Muscle layer of colon (tissue), 2 donors: ENCODE results near the gene SPRED3.
"Not testable (repeated sequence)": the region's sequence is repeated elsewhere in the genome, so short reads cannot be mapped to it uniquely, and the experiment has no call there.

Experiments used
- H3K27ac ChIP-seq: one replicate; pipeline ENCODE4 v1.7.0; 2013; ENCODE audit warnings: low read depth, mild to moderate bottlenecking, low read length, moderate library complexity
- H3K27me3 ChIP-seq, 2 donors: one replicate each; pipeline ENCODE4 v1.7.0; 2013; ENCODE audit warnings: low read length in 2 of 2, mild to moderate bottlenecking in 2 of 2; ENCODE audit not compliant: insufficient read depth in 2 of 2, control insufficient read depth in 1 of 2
- H3K36me3 ChIP-seq: one replicate; pipeline ENCODE4 v1.7.0; 2013; ENCODE audit warnings: mild to moderate bottlenecking, low read length; ENCODE audit not compliant: insufficient read depth
- H3K4me1 ChIP-seq: one replicate; pipeline ENCODE4 v1.7.0; 2013; ENCODE audit warnings: mild to moderate bottlenecking, low read length; ENCODE audit not compliant: insufficient read depth
- H3K4me3 ChIP-seq, 2 donors: one replicate each; pipeline ENCODE4 v1.7.0; 2013; ENCODE audit warnings: low read length in 2 of 2, low read depth in 1 of 2, mild to moderate bottlenecking in 1 of 2, moderate library complexity in 1 of 2
- H3K9ac ChIP-seq: one replicate; pipeline ENCODE4 v1.7.0; 2013; ENCODE audit warnings: low read length
- H3K9me3 ChIP-seq: one replicate; pipeline ENCODE4 v1.7.0; 2013; ENCODE audit warnings: mild to moderate bottlenecking, low read length
- donor health status: abdominal sarcoma.
- donor health status: Adenocarcinoma of cecum.

SPRED3 gene, protein sequence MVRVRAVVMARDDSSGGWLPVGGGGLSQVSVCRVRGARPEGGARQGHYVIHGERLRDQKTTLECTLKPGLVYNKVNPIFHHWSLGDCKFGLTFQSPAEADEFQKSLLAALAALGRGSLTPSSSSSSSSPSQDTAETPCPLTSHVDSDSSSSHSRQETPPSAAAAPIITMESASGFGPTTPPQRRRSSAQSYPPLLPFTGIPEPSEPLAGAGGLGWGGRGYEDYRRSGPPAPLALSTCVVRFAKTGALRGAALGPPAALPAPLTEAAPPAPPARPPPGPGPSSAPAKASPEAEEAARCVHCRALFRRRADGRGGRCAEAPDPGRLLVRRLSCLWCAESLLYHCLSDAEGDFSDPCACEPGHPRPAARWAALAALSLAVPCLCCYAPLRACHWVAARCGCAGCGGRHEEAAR

DNA sequence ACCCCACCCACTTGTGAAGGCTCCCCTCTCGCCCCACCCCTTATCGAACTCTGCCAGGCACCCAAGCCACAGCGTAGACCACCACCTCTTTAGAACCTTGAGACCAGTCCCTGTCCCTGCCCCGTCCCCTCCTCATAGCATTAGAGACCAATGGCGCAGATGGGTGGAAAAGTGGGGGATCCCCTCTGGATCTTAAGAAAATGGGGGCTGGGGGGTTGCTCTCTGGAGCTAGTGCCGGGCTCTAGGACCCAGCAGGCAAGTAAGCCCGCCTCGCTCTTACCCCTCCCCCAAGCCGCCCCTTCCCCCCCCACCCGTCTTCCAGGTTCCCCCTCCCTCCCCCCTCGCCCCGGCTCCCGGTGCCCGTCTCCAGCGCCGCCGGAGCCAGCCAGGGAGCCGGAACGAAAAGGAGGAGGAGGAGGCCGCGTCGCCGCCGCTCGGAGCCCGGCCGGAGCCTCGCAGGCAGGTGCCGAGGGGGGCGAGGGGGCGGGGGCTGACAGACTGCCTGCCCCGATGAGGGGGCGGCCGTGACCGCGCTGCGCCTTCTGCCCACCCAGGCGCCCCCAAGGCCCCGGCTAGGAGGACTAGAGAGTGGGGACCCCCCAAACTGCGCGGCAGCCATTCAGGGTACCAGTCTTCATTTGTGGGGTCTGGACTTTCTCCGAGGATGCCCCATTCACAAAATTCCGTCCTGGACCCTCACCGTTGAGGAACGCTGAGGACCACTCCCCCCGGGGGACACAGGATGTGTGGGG lies at the start of gene SPRED3:
SPRED3 (plus strand) TSS at position 349 of the 752 bp plus-strand sequence. CDS start 1,606 bp downstream, outside the sequence.
- Histone ChIP-seq H3K9me3 (no peaks in the 10 kb centered on the region), H3K36me3 (peaks cover 18% of the 10 kb centered on the region), H3K27me3 (peaks cover 22 to 53% of the 10 kb centered on the region in 2 donors), H3K4me3 (peak within 1 kb of the TSS; percentile 6 to 66), H3K9ac (no peak within 1 kb of the TSS), H3K4me1 (peaks cover 15% of the 10 kb centered on the region), H3K27ac (no peak within 1 kb of the TSS)

DNA sequence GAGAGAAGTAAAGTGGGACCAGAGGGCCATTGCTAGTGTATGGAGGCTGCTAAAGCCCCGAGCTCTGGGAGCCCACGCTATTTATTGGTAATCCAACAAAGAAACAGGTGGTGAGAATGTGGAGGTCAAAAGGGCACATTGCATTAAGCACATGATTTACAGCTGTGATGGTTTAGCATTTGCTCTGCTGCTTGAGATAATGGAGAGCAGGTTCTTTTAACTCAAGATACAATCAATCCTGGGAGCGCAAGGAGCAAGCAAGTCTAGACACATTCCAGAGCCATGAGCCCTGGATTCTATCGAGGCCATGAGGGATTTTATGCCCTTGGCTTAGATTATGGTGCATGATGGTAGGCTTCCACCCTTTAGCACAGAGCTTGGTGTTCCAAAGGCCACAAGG lies 49.5 kb upstream of the SPRED3 start:
- H3K27me3 ChIP-seq, H3K9me3 ChIP-seq, H3K36me3 ChIP-seq, H3K4me1 ChIP-seq, H3K27ac ChIP-seq, H3K4me3 ChIP-seq, H3K9ac ChIP-seq: not testable (repeated sequence)

DNA sequence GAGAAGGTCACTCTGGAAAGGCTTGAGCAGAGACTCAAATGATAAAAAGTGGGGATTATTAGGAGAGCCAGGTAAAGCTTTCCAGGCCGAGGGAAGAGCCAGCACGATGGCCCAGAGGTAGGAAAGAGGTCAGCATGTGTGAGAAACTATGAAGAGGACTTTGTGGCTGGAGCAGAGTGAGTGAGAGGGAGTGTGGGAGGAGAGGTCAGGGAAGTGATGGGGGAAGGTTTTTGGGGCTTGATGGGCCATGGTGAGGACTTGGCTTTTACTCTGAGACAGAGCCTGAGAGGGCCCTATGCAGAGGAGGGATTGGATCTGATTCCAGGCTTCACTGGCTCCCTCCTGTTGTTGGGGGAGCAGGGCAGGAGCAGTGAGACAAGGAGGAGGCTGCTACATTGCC lies 47.6 kb upstream of the SPRED3 start:
- no peak overlapping the region for H3K4me3 ChIP-seq
- no peaks in the 10 kb centered on the region for H3K9me3 ChIP-seq
- peaks cover 8% of the 10 kb centered on the region for H3K36me3 ChIP-seq
- H3K9ac ChIP-seq, result no peak overlapping the region
- H3K27me3 ChIP-seq, result no peaks in the 10 kb centered on the region
- peaks cover 4% of the 10 kb centered on the region for H3K4me1 ChIP-seq
- H3K27ac ChIP-seq, result no peak overlapping the region

DNA sequence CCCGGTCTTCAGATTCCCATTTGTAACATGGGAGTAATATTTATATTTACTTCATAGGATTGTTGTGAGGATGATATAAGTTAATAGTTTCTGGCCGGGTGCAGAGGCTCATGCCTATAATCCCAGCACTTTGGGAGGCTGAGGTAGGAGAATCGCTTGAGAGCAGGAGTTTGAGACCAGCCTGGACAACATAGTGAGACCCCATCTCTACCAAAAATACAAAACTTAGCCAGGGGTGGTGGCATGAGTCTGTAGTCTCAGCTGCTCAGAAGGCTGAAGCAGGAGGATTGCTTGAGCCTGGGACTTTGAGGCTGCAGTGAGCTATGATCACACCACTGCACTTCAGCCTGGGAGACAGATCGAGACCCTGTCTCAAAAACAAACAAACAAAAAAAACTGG lies 41.7 kb upstream of the SPRED3 start:
- H3K9ac ChIP-seq, result no peak overlapping the region
- no peaks in the 10 kb centered on the region for H3K9me3 ChIP-seq
- peaks cover 0 to 1% of the 10 kb centered on the region in 2 donors for H3K27me3 ChIP-seq
- H3K36me3 ChIP-seq, result no peaks in the 10 kb centered on the region
- H3K4me1 ChIP-seq, result no peaks in the 10 kb centered on the region
- no peak overlapping the region for H3K4me3 ChIP-seq
- H3K27ac ChIP-seq, result no peak overlapping the region

DNA sequence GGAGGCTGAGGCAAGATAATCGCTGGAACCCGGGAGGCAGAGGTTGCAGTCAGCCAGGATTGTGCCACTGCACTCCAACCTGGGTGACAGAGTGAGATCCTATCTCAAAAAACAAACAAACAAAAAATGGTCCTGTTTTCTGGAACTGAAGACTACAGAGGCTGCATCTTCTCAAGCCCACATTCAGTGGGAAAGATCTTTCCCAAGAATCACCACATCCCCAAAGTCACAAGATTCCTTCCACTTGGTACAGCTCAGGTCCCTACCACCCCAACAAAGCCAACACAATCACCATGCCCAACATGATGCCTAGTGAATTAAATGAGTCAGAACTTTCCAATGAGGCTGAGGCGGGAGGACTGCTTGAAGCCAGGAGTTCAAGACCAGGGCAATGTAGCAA lies 37.6 kb upstream of the SPRED3 start:
- Histone ChIP-seq H3K4me3 (no peak overlapping the region), H3K9ac (no peak overlapping the region), H3K36me3 (no peaks in the 10 kb centered on the region), H3K4me1 (no peaks in the 10 kb centered on the region), H3K27ac (no peak overlapping the region), H3K9me3 (no peaks in the 10 kb centered on the region), H3K27me3 (peaks cover 7 to 14% of the 10 kb centered on the region in 2 donors)

DNA sequence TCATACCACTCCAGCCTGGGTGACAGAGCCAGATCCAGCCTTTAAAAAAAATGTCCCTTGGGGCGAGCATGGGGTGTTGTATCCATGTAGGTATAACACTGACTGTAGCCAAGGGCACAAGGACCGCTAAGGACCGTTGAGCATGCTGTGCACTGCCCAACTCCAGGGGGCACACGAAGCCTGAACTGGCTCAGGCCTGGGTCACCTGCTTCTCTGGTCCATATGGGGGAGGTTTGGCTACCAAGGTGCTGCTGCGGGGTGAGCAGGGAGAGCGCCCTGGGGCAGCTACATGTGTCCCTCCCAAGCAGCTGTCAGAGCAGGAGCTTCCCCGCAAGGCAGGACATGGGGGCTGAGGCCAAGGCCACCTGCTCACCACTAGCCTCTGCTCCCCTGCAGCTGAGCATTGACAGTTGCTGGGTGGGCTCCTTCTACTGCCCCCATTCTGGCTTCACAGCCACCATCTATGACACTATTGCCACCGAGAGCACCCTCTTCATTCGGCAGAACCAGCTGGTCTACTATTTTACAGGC lies 36.6 kb upstream of the SPRED3 start:
- Histone ChIP-seq H3K4me1 (no peaks in the 10 kb centered on the region), H3K27ac (no peak overlapping the region), H3K4me3 (no peak overlapping the region), H3K36me3 (no peaks in the 10 kb centered on the region), H3K9ac (no peak overlapping the region), H3K9me3 (no peaks in the 10 kb centered on the region), H3K27me3 (peaks cover 7 to 23% of the 10 kb centered on the region in 2 donors)

DNA sequence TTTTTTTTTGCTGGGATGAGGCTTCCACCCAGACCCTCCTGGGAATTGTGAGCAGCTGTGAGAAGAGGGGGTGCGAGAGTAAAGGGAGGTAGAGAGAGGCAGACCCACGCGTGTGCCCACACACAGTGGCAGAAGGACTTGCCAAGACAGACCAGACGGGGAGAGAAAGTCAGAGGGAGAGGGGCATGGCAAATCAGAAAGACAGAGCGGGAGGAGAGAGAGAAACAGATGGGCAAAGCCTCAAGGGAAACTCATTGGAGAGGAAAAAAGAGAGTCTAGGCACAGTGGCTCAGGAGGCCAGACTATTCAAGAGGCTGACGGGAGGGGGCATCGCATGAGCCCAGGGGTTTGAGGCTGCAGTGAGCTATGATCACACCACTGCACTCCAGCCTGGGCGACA lies 35.9 kb upstream of the SPRED3 start:
- no peaks in the 10 kb centered on the region for H3K36me3 ChIP-seq
- H3K9me3 ChIP-seq, result no peaks in the 10 kb centered on the region
- H3K27me3 ChIP-seq, result peaks cover 7 to 25% of the 10 kb centered on the region in 2 donors
- no peak overlapping the region for H3K4me3 ChIP-seq
- no peak overlapping the region for H3K9ac ChIP-seq
- no peaks in the 10 kb centered on the region for H3K4me1 ChIP-seq
- H3K27ac ChIP-seq, result no peak overlapping the region

DNA sequence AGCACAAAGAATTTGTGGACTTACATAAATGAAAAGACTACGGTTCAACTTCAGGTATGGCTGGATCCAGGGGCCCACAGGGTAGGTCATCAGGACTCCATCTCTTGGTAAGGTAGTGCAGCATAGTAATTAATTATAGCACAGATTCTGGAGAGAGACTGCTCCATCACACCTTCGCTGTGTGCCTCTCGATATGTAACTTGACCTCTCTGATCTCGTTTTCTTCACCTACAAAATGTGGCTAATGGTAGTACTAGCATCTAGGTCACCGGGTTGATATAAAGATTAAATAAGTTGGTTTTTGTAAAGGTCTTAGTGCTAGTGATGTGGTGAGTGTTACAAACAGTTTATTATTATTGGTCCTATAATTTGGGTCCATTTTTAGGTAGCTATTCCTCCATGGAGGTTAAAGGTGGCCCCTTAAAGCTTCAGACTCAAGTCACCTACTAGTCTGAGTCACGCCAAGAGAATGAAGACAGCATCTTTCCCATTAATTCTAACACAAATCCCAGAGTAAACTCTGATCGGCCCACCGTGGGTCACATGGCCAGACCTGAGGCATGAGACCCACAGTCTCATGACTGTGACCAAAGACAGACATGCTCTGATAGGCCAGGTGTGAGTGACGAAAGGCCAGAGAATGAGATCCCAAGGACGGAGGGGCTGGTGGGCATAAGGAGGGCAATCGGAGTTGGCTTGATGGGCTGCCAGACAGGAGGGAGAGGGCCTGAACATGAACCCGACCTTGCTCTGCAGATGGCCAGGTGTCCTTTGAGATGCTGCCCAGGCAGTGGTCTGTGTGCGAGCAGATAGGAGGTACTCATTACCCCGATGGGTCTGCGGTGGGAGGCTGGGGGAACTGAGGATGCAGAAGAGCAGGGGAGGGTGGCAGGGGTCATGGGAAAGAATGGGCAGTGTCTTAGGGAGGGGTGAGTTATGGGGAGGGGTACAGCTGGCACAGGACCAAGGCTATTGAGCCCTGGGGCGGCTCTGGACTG lies 32.5 kb upstream of the SPRED3 start:
- Histone ChIP-seq H3K36me3 (no peaks in the 10 kb centered on the region), H3K9me3 (no peaks in the 10 kb centered on the region), H3K27me3 (peaks cover 21 to 52% of the 10 kb centered on the region in 2 donors), H3K4me1 (peaks cover 2% of the 10 kb centered on the region), H3K9ac (no peak overlapping the region), H3K27ac (no peak overlapping the region), H3K4me3 (no peak overlapping the region)

DNA sequence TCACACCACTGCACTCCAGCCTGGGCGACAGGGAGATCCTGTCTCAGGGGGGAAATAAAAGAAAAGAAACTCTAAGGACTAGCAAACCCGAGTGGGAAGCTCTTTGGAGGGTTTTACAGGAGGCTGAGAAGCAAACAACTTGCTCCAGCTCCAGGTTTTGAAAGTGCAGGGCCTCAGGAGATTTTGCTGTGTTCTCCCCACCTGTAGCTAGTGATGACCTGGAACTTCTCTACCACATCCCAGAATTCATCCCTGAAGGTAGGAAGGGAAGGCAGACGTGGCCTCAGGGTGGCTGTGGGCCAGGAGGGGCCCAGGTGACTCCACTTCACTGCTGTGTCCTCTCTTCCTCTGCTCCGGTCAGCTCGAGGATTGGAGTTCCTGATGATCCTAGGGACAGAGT lies 30.4 kb upstream of the SPRED3 start:
- Histone ChIP-seq H3K4me1 (peaks cover 12% of the 10 kb centered on the region), H3K27me3 (peaks cover 15 to 56% of the 10 kb centered on the region in 2 donors)

DNA sequence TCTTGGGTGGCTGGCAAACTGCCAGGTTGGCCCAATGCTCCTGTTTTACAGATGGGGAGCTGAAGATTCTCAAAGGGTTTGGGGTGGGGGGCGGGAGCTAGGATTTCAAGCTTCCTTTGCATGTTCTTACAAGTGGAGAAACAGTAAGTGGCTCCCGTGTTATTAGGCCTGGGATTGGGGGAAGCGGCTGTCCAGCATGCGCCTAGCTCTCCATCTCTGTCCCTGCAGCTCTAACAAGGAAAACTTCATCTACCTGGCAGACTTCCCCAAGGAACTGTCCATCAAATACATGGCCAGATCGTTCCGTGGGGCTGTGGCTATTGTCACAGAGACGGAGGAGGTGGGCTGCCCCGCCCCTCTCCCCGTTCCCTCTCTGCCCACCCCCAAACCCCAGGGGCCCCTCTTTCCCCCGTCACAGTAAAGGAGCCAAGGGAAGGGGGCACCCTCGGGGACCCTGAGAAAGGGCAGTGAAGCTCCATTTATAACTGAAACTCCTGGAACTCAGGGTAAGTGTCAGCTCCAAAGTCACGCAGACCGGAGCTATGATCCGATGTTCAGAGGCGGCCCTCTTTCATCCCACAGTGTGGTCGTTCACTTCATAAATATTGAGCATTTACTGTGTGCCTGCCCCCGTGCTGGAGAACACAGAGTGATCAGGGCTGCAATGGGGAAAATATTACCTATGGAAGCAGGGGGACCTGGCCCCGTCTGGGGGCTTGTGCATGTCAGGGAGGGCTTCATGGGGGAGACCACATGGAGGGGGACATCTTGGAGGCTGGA lies 29.1 kb upstream of the SPRED3 start:
- H3K4me1 ChIP-seq, result peaks cover 12% of the 10 kb centered on the region
- no peaks in the 10 kb centered on the region for H3K36me3 ChIP-seq
- no peak overlapping the region for H3K27ac ChIP-seq
- H3K27me3 ChIP-seq, result peaks cover 15 to 54% of the 10 kb centered on the region in 2 donors
- no peak overlapping the region for H3K4me3 ChIP-seq
- no peak overlapping the region for H3K9ac ChIP-seq
- H3K9me3 ChIP-seq, result no peaks in the 10 kb centered on the region

More for the DNA sequence above, 30.4 kb upstream of the SPRED3 start:
- Histone ChIP-seq H3K4me3 (no peak overlapping the region), H3K36me3 (no peaks in the 10 kb centered on the region), H3K27ac (no peak overlapping the region), H3K9me3 (no peaks in the 10 kb centered on the region), H3K9ac (no peak overlapping the region)
